NCI-H82 (cell line): Measurements from ENCODE around the gene XPO4.
"Not testable (repeated sequence)": the region's sequence is repeated elsewhere in the genome, so short reads cannot be mapped to it uniquely, and the experiment has no call there.

ENCODE experiments used
- DNase-seq: peaks from one replicate; lab custom pipeline; 2025; lab: John Stamatoyannopoulos, UW

XPO4 gene

GRCh38 chr13:20891034-20891433, 11.5 kb downstream of the XPO4 start:
- DNase-seq: no peak

- DNase-seq: not testable (repeated sequence)
These were observed 12.0 kb downstream of the XPO4 start for GRCh38 chr13:20890540-20890939.

GRCh38 chr13:20882206-20882605, 20.3 kb downstream of the XPO4 start:
- DNase-seq: peak; percentile 98

DNA sequence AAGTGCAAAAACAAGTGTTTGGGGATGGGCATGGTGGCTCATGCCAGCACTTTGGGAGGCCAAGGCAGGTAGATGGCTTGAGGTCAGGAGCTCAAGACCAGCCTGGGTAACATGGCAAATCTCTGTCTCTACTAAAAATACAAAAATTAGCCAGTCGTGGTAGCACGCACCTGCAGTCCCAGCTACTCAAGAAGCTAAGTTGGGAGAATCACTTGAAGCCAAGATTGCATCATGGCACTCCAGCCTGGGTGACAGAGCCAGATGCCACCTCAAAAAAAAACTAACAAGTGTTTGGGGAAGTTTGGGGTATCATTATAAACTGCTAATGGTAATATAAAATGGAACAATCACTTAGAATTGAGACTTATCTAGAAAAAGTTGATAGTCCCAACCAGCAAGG, 24.6 kb downstream of the XPO4 start:
- DNase-seq: no peak

DNA sequence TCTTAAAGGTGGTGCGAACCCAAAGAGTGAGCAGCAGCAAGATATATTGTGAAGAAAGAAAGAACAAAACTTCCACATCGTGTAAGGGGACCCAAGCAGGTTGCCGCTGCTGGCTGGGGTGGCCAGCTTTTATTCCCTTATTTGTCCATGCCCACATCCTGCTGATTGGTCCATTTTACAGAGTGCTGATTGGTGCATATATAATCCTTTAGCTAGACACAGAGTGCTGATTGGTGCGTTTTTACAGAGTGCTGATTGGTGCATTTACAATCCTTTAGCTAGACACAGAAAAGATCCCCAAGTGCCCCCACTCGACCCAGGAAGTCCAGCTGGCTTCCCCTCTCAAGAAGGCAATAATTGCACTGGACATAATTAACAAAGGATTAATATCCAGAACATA, 25.7 kb downstream of the XPO4 start:
- DNase-seq: not testable (repeated sequence)

GRCh38 chr13:20874439-20874838, 28.1 kb downstream of the XPO4 start:
- DNase-seq: not testable (repeated sequence)

- DNase-seq: peak; percentile 38
These were observed 29.2 kb downstream of the XPO4 start for GRCh38 chr13:20873348-20873747.

DNA sequence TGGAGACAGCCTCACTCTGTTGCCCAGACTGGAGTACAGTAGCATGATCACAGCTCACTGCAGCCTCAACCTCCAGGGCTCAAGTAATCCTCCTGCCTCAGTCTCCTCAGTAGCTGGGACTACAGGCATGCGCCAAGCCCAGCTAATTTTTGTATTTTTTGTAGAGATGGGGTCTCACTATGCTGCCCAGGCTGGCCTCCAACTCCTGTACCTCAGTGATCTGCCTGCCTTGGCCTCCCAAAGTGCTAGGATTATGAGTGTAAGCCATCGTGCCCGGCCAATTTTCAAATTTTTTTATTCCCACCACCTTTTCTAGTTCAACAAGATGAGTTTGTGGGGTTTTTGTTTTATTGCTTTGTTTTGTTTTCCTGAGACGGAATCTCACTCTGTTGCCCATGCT, 31.7 kb downstream of the XPO4 start:
- no peak for DNase-seq

- DNase-seq: peak; percentile 39
These were observed 33.0 kb downstream of the XPO4 start for GRCh38 chr13:20869540-20869939.

GRCh38 chr13:20867408-20867807, 35.1 kb downstream of the XPO4 start:
- peak; percentile 48 for DNase-seq

- DNase-seq: not testable (repeated sequence)
These were observed 40.9 kb downstream of the XPO4 start for GRCh38 chr13:20861666-20862065.

DNA sequence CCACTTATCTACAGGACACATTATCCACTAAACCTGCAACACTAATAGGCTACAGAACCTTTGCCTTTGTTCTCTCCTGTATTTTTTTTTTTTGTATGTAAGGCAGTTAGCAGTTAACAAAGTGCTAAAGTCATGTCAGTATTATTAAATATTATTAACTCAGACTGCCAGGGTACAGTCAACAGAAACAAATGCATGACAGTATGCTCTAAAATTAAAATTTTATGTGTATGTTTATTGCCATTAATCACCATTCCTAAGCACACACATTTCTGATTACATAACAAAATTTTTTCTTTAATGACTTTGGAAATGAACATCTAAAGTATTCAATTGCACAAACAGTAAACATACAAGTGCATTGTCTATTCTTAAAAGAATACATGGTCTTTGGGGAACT, 41.7 kb downstream of the XPO4 start:
- DNase-seq: no peak

- no peak for DNase-seq
These were observed 45.9 kb downstream of the XPO4 start for GRCh38 chr13:20856650-20857049.

- no peak for DNase-seq
These were observed 50.6 kb downstream of the XPO4 start for GRCh38 chr13:20851844-20852402.

GRCh38 chr13:20848944-20849343, 53.6 kb downstream of the XPO4 start:
- peak; percentile 51 for DNase-seq

DNA sequence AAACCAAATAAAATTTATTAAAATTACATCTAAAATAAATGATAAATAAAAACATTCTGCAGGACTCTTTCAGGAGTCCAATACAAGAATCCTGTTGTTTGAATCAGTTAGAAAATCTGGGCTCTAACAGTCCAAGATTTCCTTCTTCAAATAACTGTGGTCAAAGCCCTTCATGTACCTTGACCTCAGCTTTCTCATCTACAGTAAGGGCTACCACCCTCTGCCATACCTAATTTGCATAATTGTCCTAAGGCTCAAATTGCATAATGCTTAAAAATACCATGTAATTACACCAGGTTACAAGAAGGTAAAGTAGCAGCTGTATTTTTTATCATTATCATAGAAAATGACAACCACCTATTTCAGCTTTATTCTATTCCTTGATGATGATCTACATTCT, 54.3 kb downstream of the XPO4 start:
- peak; percentile 38 for DNase-seq

- peak; percentile 59 for DNase-seq
These were observed 55.2 kb downstream of the XPO4 start for GRCh38 chr13:20847296-20847695.

- DNase-seq: peak; percentile 89
These were observed 59.4 kb downstream of the XPO4 start for GRCh38 chr13:20843166-20843565.

GRCh38 chr13:20840568-20840967, 62.0 kb downstream of the XPO4 start:
- DNase-seq: peak; percentile 95

GRCh38 chr13:20833900-20834679, 68.5 kb downstream of the XPO4 start:
- DNase-seq: peak; percentile 48

- no peak for DNase-seq
These were observed 69.7 kb downstream of the XPO4 start for GRCh38 chr13:20832861-20833260.

- peak; percentile 99 for DNase-seq
These were observed 70.6 kb downstream of the XPO4 start for GRCh38 chr13:20831933-20832332.

DNA sequence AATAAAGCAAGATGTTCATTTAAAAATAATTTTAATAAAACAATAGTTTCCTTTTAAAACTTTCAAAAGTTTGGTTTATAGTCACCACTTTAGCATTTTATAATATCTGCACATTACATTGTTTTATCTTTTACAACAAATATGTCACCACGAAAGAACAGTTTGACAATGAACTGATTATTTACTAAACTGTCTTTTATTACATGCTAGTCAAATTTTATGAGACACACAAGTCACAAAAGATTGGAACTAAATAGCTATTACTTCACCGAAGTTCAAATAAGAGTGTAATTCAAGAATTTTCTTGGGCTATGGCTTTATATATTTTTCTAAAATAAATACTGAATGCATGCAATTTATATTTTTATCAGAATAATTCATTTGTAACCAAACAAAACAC, 71.3 kb downstream of the XPO4 start:
- DNase-seq: no peak
